HG02623 (cell line): ENCODE measurements around the gene SLC8B1.

Experiments used
- ATAC-seq: cut with Tn5 transposase; IDR thresholded peaks from one replicate; pipeline ENCODE4 v1.9.1; 2021; ENCODE audit warnings: moderate library complexity; ENCODE audit not compliant: unreplicated experiment

SLC8B1 gene

GRCh38 chr12:113325916-113326315 lies 9.0 kb downstream of the SLC8B1 start:
- ATAC-seq, result no peak

- no peak for ATAC-seq
These were observed 12.6 kb downstream of the SLC8B1 start for GRCh38 chr12:113322343-113322742.

DNA sequence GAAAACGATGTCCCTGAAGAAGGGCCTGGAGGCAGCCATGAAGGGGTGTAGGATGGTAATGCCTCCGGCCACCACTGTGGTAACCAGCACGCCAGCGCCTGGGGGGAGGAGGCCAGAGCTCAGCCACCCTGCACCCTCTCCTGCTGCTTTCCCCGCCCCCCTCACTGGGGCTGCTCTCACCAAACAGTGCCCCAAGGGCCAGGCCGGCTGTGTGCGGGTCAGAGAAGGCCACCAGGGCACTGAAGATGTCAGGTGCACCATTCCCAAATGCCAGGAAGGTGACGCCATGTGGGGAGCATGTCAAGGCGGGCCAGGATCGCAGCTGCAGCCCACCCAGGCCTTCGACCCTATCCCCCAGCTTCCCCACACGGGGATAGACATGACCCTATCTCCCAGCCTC lies 14.5 kb downstream of the SLC8B1 start:
- ATAC-seq, result no peak

GRCh38 chr12:113318900-113319628 lies 15.8 kb downstream of the SLC8B1 start:
- no peak for ATAC-seq

GRCh38 chr12:113318046-113318656 lies 16.8 kb downstream of the SLC8B1 start:
- ATAC-seq, result no peak

- no peak for ATAC-seq
These were observed 17.8 kb downstream of the SLC8B1 start for GRCh38 chr12:113317122-113317521.

- no peak for ATAC-seq
These were observed 18.8 kb downstream of the SLC8B1 start for GRCh38 chr12:113316155-113316554.

GRCh38 chr12:113315358-113315757 lies 19.6 kb downstream of the SLC8B1 start:
- no peak for ATAC-seq

DNA sequence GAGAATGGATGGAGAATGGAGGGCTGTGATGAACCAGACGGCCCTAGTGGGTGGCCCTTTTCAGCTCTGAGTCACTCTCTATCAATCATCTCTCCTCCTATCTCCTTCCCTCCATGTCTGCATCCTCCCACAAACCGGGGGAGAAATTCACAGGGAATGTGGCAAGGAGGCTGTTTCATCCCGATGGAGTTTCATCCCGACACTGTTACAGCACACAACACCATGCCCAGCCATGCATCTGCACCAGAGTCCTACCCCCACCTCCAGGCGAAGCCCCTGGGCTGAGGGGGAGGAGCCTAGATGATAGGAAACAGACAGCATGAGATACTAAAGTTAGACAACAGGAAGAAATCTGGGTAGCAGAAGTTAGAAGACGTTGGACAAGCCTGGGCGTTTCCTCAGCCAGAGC lies 20.8 kb downstream of the SLC8B1 start:
- ATAC-seq, result no peak

DNA sequence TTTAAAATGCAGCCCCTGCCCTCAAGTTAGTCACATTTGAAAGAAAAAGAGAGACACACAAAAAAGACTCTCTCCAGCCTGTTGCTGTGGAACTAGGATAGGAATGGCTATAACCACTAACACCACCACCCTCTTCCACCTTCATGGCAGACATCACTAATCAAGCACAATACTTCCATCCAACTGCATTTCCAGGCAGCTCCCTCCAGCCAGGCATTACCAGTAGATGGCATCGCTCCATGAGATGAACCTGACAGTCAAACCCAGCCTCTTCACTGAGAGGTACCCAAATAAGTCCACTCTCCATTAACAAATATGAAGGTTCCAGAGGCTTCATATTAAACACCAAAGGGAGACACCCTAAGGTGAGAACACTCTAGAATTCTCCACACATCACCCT lies 24.4 kb downstream of the SLC8B1 start:
- no peak for ATAC-seq

DNA sequence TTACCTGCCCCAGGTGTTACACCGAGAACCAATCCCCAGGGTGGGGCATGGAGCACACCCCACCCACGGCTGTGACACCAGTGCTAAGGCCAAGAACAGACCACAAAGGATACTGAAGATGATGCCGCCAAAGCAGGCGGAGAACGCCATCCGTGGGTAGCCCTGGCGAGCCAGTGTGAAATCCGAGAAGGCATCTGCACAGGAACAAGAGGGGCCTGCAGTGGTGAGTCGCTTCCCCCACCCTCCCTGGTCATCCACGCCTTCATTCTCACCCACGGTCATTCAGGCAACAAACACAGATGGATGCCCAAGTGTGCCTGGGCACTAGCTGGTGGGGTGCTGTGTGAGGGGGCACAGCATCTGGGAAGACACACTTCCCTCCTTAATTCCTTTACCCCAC lies 28.5 kb downstream of the SLC8B1 start:
- no peak for ATAC-seq

GRCh38 chr12:113305281-113305856 lies 29.5 kb downstream of the SLC8B1 start:
- no peak for ATAC-seq

DNA sequence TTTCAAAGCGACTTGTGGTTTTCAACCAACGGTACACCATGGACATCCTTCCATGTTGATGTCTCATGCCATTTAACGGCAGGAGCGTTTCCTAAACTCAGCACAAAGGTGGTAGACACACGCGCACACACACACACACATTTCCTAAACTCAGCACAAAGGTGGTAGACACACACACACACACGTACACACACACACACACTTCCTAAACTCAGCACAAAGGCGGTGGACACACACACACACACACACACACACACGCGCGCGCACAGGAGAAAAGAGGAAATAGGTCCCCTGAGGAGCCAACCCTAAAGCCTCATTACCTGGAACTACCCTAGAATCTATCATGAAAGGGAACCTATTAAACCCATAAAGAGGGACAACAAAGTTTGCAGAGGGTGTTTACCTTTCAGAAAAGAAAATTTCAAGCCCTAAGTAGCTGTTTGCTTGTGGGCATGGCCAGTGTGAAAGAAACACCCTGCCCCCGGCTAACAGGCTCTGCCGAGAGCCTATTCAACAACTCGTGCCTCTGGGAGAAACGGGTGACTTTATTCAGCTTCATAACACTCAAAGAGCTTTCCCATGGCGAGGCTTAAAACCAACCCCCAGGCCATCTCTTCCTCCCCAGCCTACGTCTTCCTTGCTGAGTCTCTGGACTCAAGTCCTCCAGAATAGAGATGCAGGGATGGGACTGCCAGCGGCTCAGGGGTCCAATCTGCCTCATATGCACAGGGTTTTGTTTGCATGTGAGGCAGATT lies 31.8 kb downstream of the SLC8B1 start:
- ATAC-seq, result no peak

DNA sequence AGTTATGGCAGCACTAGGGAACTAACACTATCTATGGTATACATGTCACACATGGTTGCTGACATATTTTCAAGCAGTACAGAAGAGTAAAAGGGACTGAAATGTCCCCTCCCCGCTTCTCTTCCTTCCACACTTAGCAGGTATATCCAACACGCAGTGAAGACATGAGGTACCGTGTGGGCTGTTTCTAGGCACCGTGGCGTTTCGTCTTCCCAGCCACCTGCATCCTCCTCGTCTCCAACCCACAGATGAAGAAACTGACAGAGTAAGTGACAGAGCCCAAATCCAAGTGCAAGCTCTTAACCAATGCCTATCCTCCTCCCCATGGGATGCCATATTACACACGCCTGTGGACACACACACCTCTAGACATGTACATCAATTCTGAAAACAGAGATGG lies 32.4 kb downstream of the SLC8B1 start:
- ATAC-seq, result no peak

DNA sequence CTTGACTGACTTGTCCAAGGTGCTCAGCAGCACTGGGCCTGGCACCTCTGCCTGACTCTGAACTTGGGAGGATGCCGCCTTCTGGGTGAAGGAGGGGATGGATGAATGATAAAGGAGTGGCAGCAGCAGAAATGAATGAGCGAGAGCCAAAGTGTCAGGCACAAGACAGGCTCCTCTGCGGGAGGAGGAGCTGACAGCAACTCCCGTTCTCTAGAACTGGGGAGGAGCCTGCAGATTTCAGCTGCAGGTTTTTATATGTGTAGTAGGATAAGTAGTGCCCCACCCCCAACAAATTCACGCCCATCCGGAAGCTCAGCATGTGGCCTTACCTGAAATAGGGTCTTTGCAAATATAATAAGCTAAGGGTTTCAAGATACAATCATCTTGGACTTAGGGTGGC lies 33.1 kb downstream of the SLC8B1 start:
- no peak for ATAC-seq

DNA sequence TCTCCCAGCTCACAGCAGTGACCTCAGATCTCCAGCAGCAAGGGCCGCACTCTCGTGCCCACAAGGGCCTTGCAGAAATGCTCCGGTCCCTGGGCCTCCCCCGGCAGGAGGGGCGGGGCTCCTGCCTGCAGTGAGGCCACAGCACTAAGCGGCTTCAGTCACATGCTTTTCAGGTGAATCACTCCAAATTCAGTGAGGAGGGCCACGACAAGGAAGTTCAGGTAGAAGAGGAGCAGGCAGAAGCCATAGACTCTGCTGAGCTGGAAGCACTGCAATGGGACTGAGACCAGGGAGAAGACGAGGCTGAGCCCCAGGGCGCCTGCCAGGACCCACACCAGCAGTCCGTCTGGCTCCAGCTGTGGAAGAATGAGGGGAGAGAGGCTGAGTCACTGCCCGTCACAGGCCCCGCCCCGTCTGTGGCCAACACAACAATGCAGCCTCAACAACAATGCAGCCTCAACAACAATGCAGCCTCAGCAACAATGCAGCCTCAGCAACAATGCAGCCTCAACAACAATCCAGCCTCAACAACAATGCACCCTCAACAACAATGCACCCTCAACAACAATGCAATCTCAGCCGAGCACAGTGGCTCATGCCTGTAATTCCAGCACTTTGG lies 35.2 kb downstream of the SLC8B1 start:
- ATAC-seq, result no peak

GRCh38 chr12:113298861-113299545 lies 35.9 kb downstream of the SLC8B1 start:
- ATAC-seq, result no peak

GRCh38 chr12:113298472-113298817 lies 36.5 kb downstream of the SLC8B1 start:
- ATAC-seq, result no peak

DNA sequence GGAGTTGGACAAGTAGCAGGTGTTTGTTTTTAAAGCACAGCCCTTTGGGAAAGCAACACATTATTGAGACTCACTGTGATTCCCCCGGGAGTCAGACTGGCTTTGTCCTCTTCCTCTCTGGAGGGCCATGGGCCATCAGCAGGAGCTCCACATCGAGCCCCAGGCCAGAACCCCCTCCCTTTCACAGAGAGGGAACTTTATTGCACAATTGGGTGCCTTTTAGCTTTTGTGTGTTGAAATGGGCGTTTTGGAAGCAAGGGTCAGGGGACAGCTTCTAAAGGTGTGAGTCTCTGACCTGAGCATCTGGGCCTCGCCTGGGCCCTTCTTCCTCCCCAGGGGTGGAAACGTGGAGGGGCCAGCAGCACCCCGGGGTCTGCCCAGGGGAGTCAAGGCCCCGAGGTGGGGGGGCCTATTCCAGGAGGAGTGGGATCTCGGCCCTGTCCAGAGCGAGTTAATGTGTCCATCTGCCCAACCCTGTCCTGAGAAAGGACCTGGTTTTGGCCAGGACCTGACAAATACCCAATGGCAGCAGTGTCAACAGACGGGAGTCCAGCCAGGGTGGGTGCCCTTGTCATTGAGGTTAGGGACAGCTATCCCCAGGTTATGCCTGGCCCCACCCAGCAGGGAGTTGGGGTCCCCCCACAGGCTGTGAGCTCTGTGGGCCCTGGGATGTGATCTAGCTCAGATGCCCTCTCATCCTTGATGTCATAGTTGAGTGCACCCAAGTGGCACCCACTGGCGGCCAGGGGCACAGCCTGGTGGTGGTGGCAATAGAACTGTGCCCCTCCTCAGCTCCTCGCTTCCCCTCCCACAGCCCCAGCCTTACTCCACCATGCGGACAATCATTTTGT lies 37.1 kb downstream of the SLC8B1 start:
- ATAC-seq, result no peak

DNA sequence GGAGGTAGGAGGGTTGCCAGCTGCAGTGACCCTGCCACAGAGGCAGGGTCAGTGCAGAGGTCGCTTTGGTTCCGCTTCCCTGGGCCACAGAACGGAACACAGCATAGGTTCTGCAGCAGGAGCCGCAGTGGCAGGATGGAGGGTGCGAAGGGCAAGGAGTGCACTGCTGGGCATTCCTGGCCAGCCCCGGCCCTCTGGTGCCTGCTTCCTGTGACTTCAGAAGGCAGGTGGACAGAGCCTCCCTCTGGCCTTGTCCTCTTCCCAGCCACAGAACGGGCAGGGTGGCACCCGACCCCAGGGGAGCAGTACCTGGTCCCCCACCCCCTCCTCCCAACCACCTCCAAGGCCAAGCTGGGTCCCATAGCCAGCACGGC lies 37.7 kb downstream of the SLC8B1 start:
- no peak for ATAC-seq
